ENCODE measurements around the gene VMAC.
"Not testable (repeated sequence)": the region's sequence is repeated elsewhere in the genome, so short reads cannot be mapped to it uniquely, and the experiment has no call there.

VMAC gene

GRCh38 chr19:5873617-5874199, 31.0 kb upstream of the VMAC start:
- Histone ChIP-seq H3K4me1 (ENCODE audit: control insufficient read depth, low read depth, low read length) (peaks cover 4% of the 10 kb centered on the region), H3K27ac (ENCODE audit: low read length) (no peak overlapping the region), H3K4me3 (ENCODE audit: low read length) (no peak overlapping the region), H3K36me3 (ENCODE audit: control insufficient read depth, low read depth, low read length) (no peaks in the 10 kb centered on the region), H3K27me3 (ENCODE audit: control insufficient read depth, insufficient read depth, low read length) (no peaks in the 10 kb centered on the region), H3K9ac (ENCODE audit: low read length) (no peak overlapping the region), H3K9me3 (ENCODE audit: control insufficient read depth, low read depth, low read length) (no peaks in the 10 kb centered on the region)

DNA sequence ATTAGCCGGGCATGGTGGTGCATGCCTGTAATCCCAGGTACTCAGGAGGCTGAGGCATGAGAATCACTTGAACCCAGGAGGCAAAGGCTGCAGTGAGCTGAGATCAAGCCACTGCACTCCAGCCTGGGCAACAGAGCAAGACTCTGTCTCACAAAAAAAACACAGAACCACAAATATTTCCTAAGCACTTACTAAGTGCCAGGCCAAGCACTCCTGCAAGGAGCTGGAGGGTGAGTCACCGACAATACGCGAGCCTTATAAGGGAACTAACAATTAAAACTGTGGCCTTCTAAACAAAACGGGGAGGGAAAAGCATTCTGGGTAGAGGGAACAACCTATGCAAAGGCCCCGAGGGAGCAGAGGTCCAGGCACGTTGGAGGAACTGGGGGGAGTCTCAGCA, 30.2 kb upstream of the VMAC start:
- H3K27me3 ChIP-seq (ENCODE audit: control insufficient read depth, insufficient read depth, low read length); H3K4me1 ChIP-seq (ENCODE audit: control insufficient read depth, low read depth, low read length); H3K36me3 ChIP-seq (ENCODE audit: control insufficient read depth, low read depth, low read length); H3K4me3 ChIP-seq (ENCODE audit: low read length); H3K27ac ChIP-seq (ENCODE audit: low read length); H3K9ac ChIP-seq (ENCODE audit: low read length); H3K9me3 ChIP-seq (ENCODE audit: control insufficient read depth, low read depth, low read length): not testable (repeated sequence)

DNA sequence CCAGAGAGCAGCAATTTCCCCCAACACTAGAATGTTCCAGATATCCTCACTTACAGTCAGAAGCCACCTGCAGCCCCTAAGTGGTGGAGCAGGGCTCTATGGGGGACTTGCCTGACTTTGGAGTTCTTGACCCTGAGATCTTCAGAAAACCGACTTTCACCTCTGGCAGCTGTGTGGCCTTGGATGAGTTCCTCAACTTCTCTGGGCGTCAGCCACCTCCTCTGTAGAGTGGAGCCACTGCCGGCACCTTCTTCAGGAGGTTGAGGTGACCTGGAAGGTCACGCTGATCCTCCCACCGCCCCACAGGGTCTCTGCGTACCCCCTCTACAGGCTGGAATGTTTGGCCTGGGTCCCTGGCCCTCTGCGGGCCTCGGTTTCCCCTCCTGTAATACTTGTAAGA, 27.2 kb upstream of the VMAC start:
- H3K27me3 ChIP-seq (ENCODE audit: control insufficient read depth, insufficient read depth, low read length) = no peaks in the 10 kb centered on the region
- no peaks in the 10 kb centered on the region for H3K36me3 ChIP-seq (ENCODE audit: control insufficient read depth, low read depth, low read length)
- no peaks in the 10 kb centered on the region for H3K9me3 ChIP-seq (ENCODE audit: control insufficient read depth, low read depth, low read length)
- H3K9ac ChIP-seq (ENCODE audit: low read length) = no peak overlapping the region
- no peak overlapping the region for H3K27ac ChIP-seq (ENCODE audit: low read length)
- H3K4me1 ChIP-seq (ENCODE audit: control insufficient read depth, low read depth, low read length) = peaks cover 10% of the 10 kb centered on the region
- no peak overlapping the region for H3K4me3 ChIP-seq (ENCODE audit: low read length)

DNA sequence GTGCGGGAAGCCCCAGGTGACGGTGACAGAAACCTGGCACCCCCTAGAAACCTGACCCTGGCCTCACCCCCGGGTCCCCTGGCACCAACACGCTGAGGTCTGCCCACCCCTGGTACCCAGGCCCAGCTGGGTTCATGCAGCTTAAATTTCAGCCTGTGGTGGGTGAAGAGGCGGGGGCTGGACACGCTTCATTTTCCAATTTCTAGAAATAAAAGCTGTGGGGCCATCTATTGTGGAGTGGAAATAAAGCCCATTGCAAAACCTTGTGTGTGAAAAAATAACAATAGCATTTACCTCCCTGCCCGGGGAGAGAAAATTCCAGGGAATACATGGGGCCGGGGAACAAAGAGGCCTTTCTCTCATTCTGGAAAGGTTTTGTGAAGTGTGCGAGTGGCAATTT, 26.8 kb upstream of the VMAC start:
- H3K27ac ChIP-seq (ENCODE audit: low read length) = no peak overlapping the region
- H3K27me3 ChIP-seq (ENCODE audit: control insufficient read depth, insufficient read depth, low read length) = no peaks in the 10 kb centered on the region
- no peaks in the 10 kb centered on the region for H3K36me3 ChIP-seq (ENCODE audit: control insufficient read depth, low read depth, low read length)
- no peaks in the 10 kb centered on the region for H3K9me3 ChIP-seq (ENCODE audit: control insufficient read depth, low read depth, low read length)
- no peak overlapping the region for H3K9ac ChIP-seq (ENCODE audit: low read length)
- H3K4me3 ChIP-seq (ENCODE audit: low read length) = no peak overlapping the region
- peaks cover 10% of the 10 kb centered on the region for H3K4me1 ChIP-seq (ENCODE audit: control insufficient read depth, low read depth, low read length)

DNA sequence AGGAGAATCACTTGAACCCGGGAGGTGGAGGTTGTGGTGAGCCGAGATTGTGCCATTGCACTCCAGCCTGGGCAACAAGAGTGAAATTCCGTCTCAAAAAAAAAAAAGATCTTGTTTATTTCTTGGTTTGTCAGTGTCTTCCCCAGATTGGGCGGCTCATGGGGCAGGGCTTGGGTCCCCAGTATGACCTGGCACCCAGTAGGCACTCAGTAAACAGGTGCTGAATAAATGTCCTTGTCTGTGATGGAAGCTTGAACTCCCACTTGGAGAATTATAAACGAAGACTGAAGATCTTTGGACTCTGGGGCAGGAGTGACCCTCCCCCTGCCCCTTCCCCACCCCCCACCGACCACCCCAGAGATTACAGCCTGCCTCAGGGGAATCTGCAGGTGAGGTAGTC, 24.5 kb upstream of the VMAC start:
- no peaks in the 10 kb centered on the region for H3K9me3 ChIP-seq (ENCODE audit: control insufficient read depth, low read depth, low read length)
- peaks cover 10% of the 10 kb centered on the region for H3K4me1 ChIP-seq (ENCODE audit: control insufficient read depth, low read depth, low read length)
- H3K27me3 ChIP-seq (ENCODE audit: control insufficient read depth, insufficient read depth, low read length) = no peaks in the 10 kb centered on the region
- H3K4me3 ChIP-seq (ENCODE audit: low read length) = no peak overlapping the region
- H3K36me3 ChIP-seq (ENCODE audit: control insufficient read depth, low read depth, low read length) = no peaks in the 10 kb centered on the region
- no peak overlapping the region for H3K27ac ChIP-seq (ENCODE audit: low read length)
- H3K9ac ChIP-seq (ENCODE audit: low read length) = no peak overlapping the region

DNA sequence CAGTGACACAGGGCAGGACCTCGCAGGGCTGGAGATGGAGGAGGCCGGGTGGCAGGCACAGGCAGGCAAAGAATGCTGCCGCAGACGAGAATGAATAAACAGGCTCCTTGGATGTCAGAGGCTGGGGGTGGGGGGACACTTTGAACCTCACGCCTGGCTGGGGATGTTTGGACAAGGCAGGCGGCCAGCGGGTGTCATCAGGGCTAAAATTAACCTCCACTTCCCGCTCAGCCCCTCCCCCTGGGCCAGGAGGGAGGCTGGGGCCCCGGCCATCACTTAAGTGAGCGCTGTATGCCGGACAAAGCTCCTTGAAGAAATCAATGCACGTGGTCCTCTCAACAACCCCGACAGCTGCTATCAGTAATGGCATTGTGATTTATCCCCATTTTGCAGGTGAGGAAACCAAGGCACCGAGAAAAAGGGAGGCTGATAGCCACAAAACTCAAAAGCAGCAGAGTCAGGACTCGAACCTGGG, 24.0 kb upstream of the VMAC start:
- H3K4me1 ChIP-seq (ENCODE audit: control insufficient read depth, low read depth, low read length) = peaks cover 10% of the 10 kb centered on the region

GRCh38 chr19:5881543-5882299, 23.0 kb upstream of the VMAC start:
- Histone ChIP-seq H3K9me3 (ENCODE audit: control insufficient read depth, low read depth, low read length) (no peaks in the 10 kb centered on the region), H3K27me3 (ENCODE audit: control insufficient read depth, insufficient read depth, low read length) (no peaks in the 10 kb centered on the region), H3K4me3 (ENCODE audit: low read length) (no peak overlapping the region), H3K4me1 (ENCODE audit: control insufficient read depth, low read depth, low read length) (peaks cover 10% of the 10 kb centered on the region), H3K36me3 (ENCODE audit: control insufficient read depth, low read depth, low read length) (no peaks in the 10 kb centered on the region), H3K9ac (ENCODE audit: low read length) (no peak overlapping the region), H3K27ac (ENCODE audit: low read length) (no peak overlapping the region)

More for the DNA sequence above, 24.0 kb upstream of the VMAC start:
- no peak overlapping the region for H3K4me3 ChIP-seq (ENCODE audit: low read length)
- H3K27ac ChIP-seq (ENCODE audit: low read length) = no peak overlapping the region
- no peaks in the 10 kb centered on the region for H3K36me3 ChIP-seq (ENCODE audit: control insufficient read depth, low read depth, low read length)
- H3K9ac ChIP-seq (ENCODE audit: low read length) = no peak overlapping the region
- no peaks in the 10 kb centered on the region for H3K27me3 ChIP-seq (ENCODE audit: control insufficient read depth, insufficient read depth, low read length)
- no peaks in the 10 kb centered on the region for H3K9me3 ChIP-seq (ENCODE audit: control insufficient read depth, low read depth, low read length)

DNA sequence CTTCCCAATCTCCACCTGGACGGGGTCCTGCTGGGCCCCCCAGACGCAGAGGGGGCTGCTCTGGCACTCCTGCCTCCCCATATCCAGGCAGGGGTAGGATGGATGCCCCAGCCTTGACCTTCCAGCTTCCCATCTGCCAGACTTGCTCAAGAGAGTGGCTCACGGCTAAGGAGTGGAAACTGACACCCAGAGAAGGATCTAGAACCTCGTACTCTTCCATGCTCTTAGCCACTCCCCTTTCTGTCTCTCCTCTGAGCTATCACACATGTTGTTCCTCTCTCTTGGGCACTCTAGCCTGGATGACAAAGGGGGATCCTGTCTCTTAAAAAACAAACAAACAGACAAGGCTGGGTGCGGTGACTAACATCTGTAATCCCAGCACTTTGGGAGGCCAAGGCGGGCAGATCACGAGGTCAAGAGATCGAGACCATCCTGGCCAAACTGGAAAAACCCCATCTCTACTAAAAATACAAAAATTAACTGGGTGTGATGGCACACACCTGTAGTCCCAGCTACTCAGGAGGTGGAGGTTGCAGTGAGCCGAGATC, 22.2 kb upstream of the VMAC start:
- no peaks in the 10 kb centered on the region for H3K27me3 ChIP-seq (ENCODE audit: control insufficient read depth, insufficient read depth, low read length)
- no peak overlapping the region for H3K4me3 ChIP-seq (ENCODE audit: low read length)
- no peaks in the 10 kb centered on the region for H3K36me3 ChIP-seq (ENCODE audit: control insufficient read depth, low read depth, low read length)
- peaks cover 10% of the 10 kb centered on the region for H3K4me1 ChIP-seq (ENCODE audit: control insufficient read depth, low read depth, low read length)
- no peaks in the 10 kb centered on the region for H3K9me3 ChIP-seq (ENCODE audit: control insufficient read depth, low read depth, low read length)
- H3K9ac ChIP-seq (ENCODE audit: low read length) = no peak overlapping the region
- H3K27ac ChIP-seq (ENCODE audit: low read length) = no peak overlapping the region

- H3K27me3 ChIP-seq (ENCODE audit: control insufficient read depth, insufficient read depth, low read length); H3K4me3 ChIP-seq (ENCODE audit: low read length); H3K27ac ChIP-seq (ENCODE audit: low read length); H3K4me1 ChIP-seq (ENCODE audit: control insufficient read depth, low read depth, low read length); H3K36me3 ChIP-seq (ENCODE audit: control insufficient read depth, low read depth, low read length); H3K9ac ChIP-seq (ENCODE audit: low read length); H3K9me3 ChIP-seq (ENCODE audit: control insufficient read depth, low read depth, low read length): not testable (repeated sequence)
Observed at GRCh38 chr19:5883157-5883873, 21.4 kb upstream of the VMAC start.

DNA sequence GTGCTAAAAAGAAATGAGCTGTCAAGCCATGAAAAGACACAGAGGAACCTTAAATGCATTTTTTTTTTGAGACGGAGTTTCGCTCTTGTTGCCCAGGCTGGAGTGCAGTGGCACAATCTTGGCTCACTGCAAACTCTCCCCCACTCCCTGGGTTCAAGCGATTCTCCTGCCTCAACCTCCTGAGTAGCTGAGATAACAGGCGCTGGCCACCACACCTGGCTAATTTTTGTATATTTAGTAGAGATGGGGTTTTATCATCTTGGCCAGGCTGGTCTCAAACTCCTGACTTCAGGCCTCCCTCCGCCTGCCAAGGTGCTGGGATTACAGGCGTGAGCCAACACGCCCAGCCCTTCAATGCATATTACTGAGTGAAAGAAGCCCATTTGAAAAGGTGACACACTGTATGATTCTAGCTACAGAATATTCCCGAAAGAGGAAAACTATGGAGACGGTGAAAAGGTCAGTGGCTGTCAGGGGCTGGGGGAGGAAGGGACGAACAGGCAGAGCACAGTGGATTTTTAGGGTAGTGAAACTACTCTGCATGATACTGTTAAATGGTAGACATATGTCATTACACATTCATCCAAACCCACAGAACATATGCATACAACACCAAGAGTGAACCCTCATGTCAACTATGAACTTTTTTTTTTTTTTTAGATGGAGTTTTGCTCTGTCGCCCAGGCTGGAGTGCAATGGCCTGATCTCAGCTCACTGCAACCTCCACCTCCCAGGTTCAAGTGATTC, 20.4 kb upstream of the VMAC start:
- not testable (repeated sequence) for H3K9me3 ChIP-seq (ENCODE audit: control insufficient read depth, low read depth, low read length); H3K27ac ChIP-seq (ENCODE audit: low read length); H3K36me3 ChIP-seq (ENCODE audit: control insufficient read depth, low read depth, low read length); H3K4me3 ChIP-seq (ENCODE audit: low read length); H3K27me3 ChIP-seq (ENCODE audit: control insufficient read depth, insufficient read depth, low read length); H3K9ac ChIP-seq (ENCODE audit: low read length); H3K4me1 ChIP-seq (ENCODE audit: control insufficient read depth, low read depth, low read length)

GRCh38 chr19:5889288-5889971, 15.2 kb upstream of the VMAC start:
- Histone ChIP-seq H3K27me3 (ENCODE audit: control insufficient read depth, insufficient read depth, low read length) (no peaks in the 10 kb centered on the region), H3K9ac (ENCODE audit: low read length) (no peak overlapping the region), H3K27ac (ENCODE audit: low read length) (no peak overlapping the region), H3K36me3 (ENCODE audit: control insufficient read depth, low read depth, low read length) (no peaks in the 10 kb centered on the region), H3K4me1 (ENCODE audit: control insufficient read depth, low read depth, low read length) (no peaks in the 10 kb centered on the region), H3K9me3 (ENCODE audit: control insufficient read depth, low read depth, low read length) (no peaks in the 10 kb centered on the region), H3K4me3 (ENCODE audit: low read length) (no peak overlapping the region)
